Activated naive CD4-positive, alpha-beta T cell treated with anti-CD3 and anti-CD28 coated beads for 36 hours (primary cell): Measurements from ENCODE around the gene ZDHHC22. TPM values are rescaled to one million over a fixed set of nuclear protein-coding genes. Genes with fewer than 3 reads are reported as not detected.

Experiments used
- CTCF ChIA-PET: fragments of 350-600 bp; sonication (Branson Sonifier 250); formaldehyde crosslinking; loops from one replicate; lab custom pipeline; 2021; ENCODE audit warnings: antibody characterized with exemption; lab: Charles Lee
- DNase-seq: peaks from one replicate; pipeline ENCODE4 v3.0.0-alpha.2; 2020
- H3K27ac Mint-ChIP-seq: one replicate; pipeline ENCODE4 v1.8.0; 2021; ENCODE audit warnings: mild to moderate bottlenecking, mixed read lengths
- H3K27me3 Mint-ChIP-seq: one replicate; pipeline ENCODE4 v1.8.0; 2021; ENCODE audit warnings: low read depth, mixed read lengths
- H3K36me3 Mint-ChIP-seq: one replicate; pipeline ENCODE4 v1.8.0; 2021; ENCODE audit warnings: low read depth, mixed read lengths
- H3K4me1 Mint-ChIP-seq: one replicate; pipeline ENCODE4 v1.8.0; 2021; ENCODE audit warnings: low read depth, mixed read lengths
- H3K4me3 Mint-ChIP-seq: one replicate; pipeline ENCODE4 v1.8.0; 2021; ENCODE audit warnings: mild to moderate bottlenecking, moderate library complexity, mixed read lengths
- H3K9me3 Mint-ChIP-seq: one replicate; pipeline ENCODE4 v1.8.0; 2021; ENCODE audit warnings: mixed read lengths
- intact Hi-C: fragments of 100-400 bp; cut with micrococcal nuclease; formaldehyde crosslinking; loops from one replicate; pipeline ENCODE4 v1.15.1; 2023
- total RNA-seq, 2 experiments: library from RNA; stranded (reverse); gene quantifications; one replicate each; pipeline ENCODE4 v1.2.3, GENCODE V29; 2021

ZDHHC22 gene
- total RNA-seq, 2 experiments from 2014 or later: not detected

DNA sequence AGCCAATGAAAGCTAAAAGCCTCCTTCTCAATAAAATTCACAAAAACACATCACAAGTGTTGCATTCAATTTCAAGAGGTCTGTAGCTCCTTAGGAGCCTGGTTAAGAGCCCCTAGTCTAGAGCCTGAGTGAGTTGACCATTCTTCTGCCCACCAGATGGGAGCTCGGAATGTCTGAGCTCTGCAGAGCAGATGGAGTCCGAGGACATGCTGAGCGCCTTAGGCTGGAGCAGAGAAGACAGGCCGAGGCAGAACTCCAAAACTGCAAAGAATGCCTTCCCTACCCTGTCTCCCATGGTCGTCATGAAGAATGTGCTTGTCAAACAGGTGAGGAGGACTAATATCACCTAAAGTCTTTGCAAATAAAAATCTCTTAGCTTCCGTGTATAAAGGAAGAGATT, 31.9 kb downstream of the ZDHHC22 start:
- Mint-ChIP-seq H3K4me3 (no peak overlapping the region), H3K9me3 (no peaks in the 10 kb centered on the region), H3K27ac (no peak overlapping the region), H3K27me3 (no peaks in the 10 kb centered on the region), H3K4me1 (no peaks in the 10 kb centered on the region), H3K36me3 (peaks cover 26% of the 10 kb centered on the region)
- CTCF ChIA-PET: interaction anchor here (0.7 to 2.1 kb wide), 5 partner anchors 11 to 207 kb away, joined by 3 to 7 read pairs (median 3); no protein-coding TSS in a partner anchor
- DNase-seq: no peak
- intact Hi-C loops: no loop called here

DNA sequence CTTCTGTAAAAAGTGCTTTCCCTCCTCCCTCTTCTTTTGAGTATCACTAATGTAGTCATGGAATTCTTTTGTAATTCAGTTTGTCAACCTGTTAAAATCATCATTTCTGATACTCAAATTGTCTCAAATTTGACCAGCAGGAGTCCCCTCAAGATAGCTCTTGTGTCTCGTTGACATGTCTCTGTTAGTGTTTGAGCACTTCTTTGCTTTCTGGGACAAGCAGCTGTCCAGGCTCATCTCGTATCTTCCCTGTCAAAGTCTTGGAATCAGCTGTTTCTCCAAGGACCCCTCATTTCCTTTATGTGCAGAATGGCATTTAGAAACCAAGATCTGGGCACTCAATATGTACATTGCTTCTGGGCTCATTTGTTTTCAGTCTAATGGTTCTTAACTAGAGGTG, 32.8 kb downstream of the ZDHHC22 start:
- CTCF ChIA-PET: interaction anchor here (1.0 to 1.9 kb wide), 3 partner anchors 14 to 27 kb away, joined by 3 to 5 read pairs (median 5); no protein-coding TSS in a partner anchor
- intact Hi-C loops: no loop called here

DNA sequence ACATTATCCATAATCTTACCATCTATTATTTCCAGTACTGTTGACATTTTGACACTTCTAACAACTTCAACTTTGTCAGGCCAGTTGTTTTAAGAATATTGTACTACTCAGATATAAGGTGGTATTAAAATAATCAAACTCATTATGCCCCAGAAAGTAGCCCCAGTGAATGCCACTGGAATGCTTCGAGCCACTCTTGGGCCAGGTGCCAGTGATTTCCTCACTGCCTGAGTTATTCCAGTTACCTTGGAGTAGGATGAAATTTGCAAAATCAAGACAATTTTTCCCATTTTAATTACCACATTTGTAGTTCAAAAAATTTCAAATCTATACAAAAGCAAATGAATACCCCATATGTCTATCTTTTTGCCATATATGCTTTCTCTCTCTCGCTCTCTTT, 34.4 kb downstream of the ZDHHC22 start:
- DNase-seq: no peak
- Mint-ChIP-seq H3K4me1 (no peaks in the 10 kb centered on the region), H3K9me3 (no peaks in the 10 kb centered on the region), H3K27me3 (no peaks in the 10 kb centered on the region), H3K36me3 (peaks cover 23% of the 10 kb centered on the region), H3K4me3 (no peak overlapping the region), H3K27ac (no peak overlapping the region)
- intact Hi-C loops: no loop called here
- CTCF ChIA-PET: no interaction called here

More for the DNA sequence above, 32.8 kb downstream of the ZDHHC22 start:
- Mint-ChIP-seq H3K36me3 (peaks cover 26% of the 10 kb centered on the region), H3K27me3 (no peaks in the 10 kb centered on the region), H3K9me3 (no peaks in the 10 kb centered on the region), H3K27ac (no peak overlapping the region), H3K4me1 (no peaks in the 10 kb centered on the region), H3K4me3 (no peak overlapping the region)
- no peak for DNase-seq

DNA sequence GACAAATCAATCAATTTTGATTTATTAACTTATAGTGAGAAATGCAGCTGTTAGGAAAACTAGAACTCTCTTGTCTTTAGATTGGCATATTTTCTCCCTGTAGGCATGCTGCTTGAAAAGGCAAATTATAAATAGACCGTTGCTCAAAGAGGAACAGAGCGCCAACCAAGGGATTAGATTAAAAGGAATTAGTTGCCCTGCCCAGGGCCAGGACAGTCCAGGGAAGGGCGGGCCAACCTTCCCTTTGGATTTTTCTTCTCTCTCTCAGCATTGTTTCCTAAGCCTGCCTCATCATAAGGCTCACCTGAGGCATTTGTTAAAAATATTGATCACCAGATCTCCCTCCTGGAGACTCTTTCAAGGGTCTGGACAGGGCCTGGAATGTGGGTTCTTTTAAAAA, 34.9 kb downstream of the ZDHHC22 start:
- Mint-ChIP-seq H3K27me3 (no peaks in the 10 kb centered on the region), H3K27ac (no peak overlapping the region), H3K4me3 (no peak overlapping the region), H3K4me1 (no peaks in the 10 kb centered on the region), H3K36me3 (peaks cover 20% of the 10 kb centered on the region), H3K9me3 (no peaks in the 10 kb centered on the region)
- no peak for DNase-seq
- intact Hi-C loops: no loop called here
- CTCF ChIA-PET: interaction anchor here (2.0 kb wide), 1 partner anchor 11 kb away, joined by 7 read pairs; no protein-coding TSS in a partner anchor

DNA sequence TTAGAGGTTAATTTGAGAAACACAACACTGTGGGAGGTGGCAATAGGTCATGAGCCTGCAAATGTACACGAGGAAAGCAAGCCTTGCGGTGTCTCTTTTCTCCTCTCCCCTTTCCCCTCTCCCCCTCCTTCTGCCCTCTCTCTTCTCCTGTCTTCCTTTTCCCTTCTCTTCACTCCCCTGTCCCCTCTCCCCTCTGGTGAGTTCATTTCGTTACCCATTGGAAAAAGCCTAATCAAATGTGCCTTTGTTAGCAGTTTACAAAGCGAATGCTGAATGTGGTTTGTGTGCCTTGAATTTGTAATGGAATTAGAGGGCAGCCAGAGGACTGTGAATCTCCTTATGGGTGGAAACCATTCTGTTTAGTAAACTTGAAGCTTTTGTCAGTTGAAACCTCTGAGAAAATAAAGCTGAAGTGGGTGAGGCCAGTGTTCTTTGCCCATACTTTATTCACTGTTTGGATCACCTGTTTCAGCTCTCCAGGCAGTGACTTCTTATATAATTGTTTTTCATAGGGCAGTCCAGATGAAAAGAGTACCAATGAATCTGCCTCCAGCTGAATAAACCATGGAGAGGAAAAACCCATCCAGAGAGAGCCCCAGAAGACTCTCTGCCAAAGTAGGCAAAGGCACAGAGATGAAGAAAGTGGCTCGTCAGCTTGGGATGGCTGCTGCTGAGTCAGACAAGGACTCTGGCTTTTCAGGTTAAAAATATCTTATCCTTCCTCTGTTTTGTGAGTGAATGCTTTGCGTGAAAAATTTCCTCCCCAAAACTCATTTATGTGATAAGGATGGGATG, 36.2 kb downstream of the ZDHHC22 start:
- Mint-ChIP-seq H3K9me3 (no peaks in the 10 kb centered on the region), H3K4me1 (peaks cover 7% of the 10 kb centered on the region), H3K27ac (no peak overlapping the region), H3K27me3 (no peaks in the 10 kb centered on the region), H3K4me3 (no peak overlapping the region), H3K36me3 (peaks cover 17% of the 10 kb centered on the region)
- CTCF ChIA-PET: interaction anchor here (0.7 to 2.0 kb wide), 3 partner anchors 10 to 1546 kb away, joined by 3 to 7 read pairs (median 3); no protein-coding TSS in a partner anchor
- no peak for DNase-seq
- intact Hi-C loops: no loop called here

DNA sequence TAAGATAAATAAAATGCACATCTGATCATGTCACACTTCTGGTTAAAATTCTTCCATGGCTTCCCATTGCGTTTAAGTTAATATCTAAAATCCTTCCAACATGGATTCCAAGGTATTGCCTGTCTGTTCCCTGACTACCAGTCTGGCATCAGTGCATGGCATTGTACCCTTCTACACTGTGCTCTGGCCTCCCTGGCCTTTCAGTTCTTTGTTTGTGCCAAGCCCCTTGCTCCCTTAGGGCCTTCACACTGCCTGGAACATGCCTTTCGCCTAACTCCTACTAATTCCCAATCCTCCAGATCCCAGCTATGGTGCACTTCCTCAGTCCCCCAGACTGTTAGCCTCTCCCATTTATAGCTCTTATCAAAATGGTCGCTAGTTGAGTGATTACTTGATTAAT, 37.2 kb downstream of the ZDHHC22 start:
- Mint-ChIP-seq H3K4me3 (no peak overlapping the region), H3K36me3 (peaks cover 17% of the 10 kb centered on the region), H3K9me3 (no peaks in the 10 kb centered on the region), H3K27ac (no peak overlapping the region), H3K4me1 (peaks cover 12% of the 10 kb centered on the region), H3K27me3 (no peaks in the 10 kb centered on the region)
- CTCF ChIA-PET: interaction anchor here (1.4 kb wide), 1 partner anchor 20 kb away, joined by 3 read pairs; no protein-coding TSS in a partner anchor
- no peak for DNase-seq
- intact Hi-C loops: no loop called here

DNA sequence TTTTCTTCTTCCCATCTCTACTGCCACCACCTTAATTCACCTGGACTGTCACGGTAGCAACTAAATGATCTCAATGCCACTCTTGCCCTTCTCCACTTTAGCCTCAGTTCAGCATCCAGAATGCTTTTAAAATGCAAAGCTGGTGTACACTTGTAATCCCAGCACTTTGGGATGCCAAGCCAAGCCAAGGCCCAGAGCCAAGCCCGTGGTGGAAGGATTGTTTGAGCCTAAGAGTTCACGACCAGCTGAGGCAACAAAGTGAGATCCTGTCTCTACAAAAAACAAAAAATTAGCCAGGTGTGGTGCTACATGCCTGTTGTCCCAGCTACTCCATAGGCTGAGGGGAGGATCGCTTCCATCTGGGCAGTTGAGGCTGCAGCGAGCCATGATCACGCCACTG, 37.6 kb downstream of the ZDHHC22 start:
- no peak for DNase-seq
- H3K9me3 Mint-ChIP-seq: no peaks in the 10 kb centered on the region
- peaks cover 17% of the 10 kb centered on the region for H3K36me3 Mint-ChIP-seq
- H3K27me3 Mint-ChIP-seq: no peaks in the 10 kb centered on the region
- H3K4me3 Mint-ChIP-seq: no peak overlapping the region
- CTCF ChIA-PET: interaction anchor here (0.6 to 0.7 kb wide), 2 partner anchors 9 to 287 kb away, joined by 3 read pairs; no protein-coding TSS in a partner anchor
- no peak overlapping the region for H3K27ac Mint-ChIP-seq
- intact Hi-C loops: no loop called here
- H3K4me1 Mint-ChIP-seq: peaks cover 16% of the 10 kb centered on the region

DNA sequence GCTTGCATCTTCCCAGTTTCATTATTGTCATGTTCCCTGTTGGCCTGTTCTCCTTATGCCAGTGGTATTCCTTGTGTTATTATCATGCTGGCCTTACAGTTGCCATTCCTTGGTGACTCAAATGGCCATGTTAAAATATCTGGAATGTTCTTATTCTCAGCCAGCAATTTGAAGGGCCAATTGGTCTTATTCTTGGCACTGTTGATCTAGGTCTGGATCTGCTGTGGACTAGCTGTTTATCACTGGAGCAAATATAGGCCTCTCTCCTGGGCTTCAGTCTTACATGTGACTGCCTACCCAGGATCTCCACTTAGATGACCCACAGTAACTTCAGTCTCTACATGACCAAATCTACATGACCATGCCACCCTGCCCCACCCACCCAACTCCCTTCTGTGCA, 38.1 kb downstream of the ZDHHC22 start:
- intact Hi-C loops: no loop called here

DNA sequence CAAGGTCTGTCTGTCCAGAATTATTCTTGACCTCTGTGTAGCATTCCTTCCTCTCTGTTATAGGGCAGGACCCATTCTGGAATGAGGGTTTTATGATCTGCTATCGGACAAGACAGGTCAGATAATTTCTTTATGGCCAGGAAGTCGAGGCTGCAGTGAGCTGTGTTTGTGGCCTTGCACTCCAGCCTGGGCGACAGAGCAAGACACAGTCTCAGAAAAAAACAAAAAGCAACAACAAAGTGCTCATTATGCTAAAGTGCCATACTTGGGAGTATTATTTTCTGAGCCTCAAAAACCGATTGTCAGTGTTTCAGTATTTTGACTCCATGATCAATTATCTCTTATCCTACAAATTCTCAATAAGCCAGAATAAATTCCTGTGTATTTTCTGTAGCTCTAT, 39.4 kb downstream of the ZDHHC22 start:
- Mint-ChIP-seq H3K27ac (no peak overlapping the region), H3K9me3 (no peaks in the 10 kb centered on the region), H3K27me3 (no peaks in the 10 kb centered on the region), H3K36me3 (peaks cover 7% of the 10 kb centered on the region), H3K4me3 (no peak overlapping the region), H3K4me1 (peaks cover 24% of the 10 kb centered on the region)
- CTCF ChIA-PET: interaction anchor here (1.2 kb wide), 1 partner anchor 22 kb away, joined by 3 read pairs; no protein-coding TSS in a partner anchor
- no peak for DNase-seq
- intact Hi-C loops: no loop called here

More for the DNA sequence above, 38.1 kb downstream of the ZDHHC22 start:
- Mint-ChIP-seq H3K36me3 (peaks cover 15% of the 10 kb centered on the region), H3K4me3 (no peak overlapping the region), H3K4me1 (peaks cover 19% of the 10 kb centered on the region), H3K27ac (no peak overlapping the region), H3K9me3 (no peaks in the 10 kb centered on the region), H3K27me3 (no peaks in the 10 kb centered on the region)
- CTCF ChIA-PET: interaction anchor here (0.6 to 0.7 kb wide), 2 partner anchors 8 to 288 kb away, joined by 3 read pairs; no protein-coding TSS in a partner anchor
- DNase-seq: no peak

DNA sequence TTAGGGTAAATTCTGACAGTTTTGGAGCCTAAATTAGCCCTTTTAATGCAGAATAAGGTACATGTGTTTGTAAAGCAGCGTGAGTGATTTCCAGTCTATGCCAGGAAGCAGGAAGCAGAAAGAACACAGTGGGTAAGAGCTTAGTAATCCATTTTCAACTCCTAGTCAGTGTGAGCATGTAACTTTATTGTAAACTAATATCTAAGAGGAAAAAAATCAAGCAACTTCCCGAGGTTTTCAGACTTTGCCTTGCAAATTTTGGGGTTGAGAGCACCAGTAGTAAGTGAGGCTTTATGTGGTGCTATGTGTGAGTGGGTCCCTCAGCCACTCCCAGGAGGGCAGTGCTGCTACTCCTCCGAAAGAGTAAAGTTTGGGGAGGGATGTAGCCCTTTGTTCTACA, 40.6 kb downstream of the ZDHHC22 start:
- H3K4me3 Mint-ChIP-seq: no peak overlapping the region
- DNase-seq: no peak
- no peak overlapping the region for H3K27ac Mint-ChIP-seq
- intact Hi-C loops: no loop called here
- no peaks in the 10 kb centered on the region for H3K27me3 Mint-ChIP-seq
- H3K4me1 Mint-ChIP-seq: peaks cover 33% of the 10 kb centered on the region
- no peaks in the 10 kb centered on the region for H3K36me3 Mint-ChIP-seq
- CTCF ChIA-PET: interaction anchor here (0.7 to 1.0 kb wide), 3 partner anchors 30 to 1196 kb away, joined by 3 to 5 read pairs (median 3); no protein-coding TSS in a partner anchor
- no peaks in the 10 kb centered on the region for H3K9me3 Mint-ChIP-seq

DNA sequence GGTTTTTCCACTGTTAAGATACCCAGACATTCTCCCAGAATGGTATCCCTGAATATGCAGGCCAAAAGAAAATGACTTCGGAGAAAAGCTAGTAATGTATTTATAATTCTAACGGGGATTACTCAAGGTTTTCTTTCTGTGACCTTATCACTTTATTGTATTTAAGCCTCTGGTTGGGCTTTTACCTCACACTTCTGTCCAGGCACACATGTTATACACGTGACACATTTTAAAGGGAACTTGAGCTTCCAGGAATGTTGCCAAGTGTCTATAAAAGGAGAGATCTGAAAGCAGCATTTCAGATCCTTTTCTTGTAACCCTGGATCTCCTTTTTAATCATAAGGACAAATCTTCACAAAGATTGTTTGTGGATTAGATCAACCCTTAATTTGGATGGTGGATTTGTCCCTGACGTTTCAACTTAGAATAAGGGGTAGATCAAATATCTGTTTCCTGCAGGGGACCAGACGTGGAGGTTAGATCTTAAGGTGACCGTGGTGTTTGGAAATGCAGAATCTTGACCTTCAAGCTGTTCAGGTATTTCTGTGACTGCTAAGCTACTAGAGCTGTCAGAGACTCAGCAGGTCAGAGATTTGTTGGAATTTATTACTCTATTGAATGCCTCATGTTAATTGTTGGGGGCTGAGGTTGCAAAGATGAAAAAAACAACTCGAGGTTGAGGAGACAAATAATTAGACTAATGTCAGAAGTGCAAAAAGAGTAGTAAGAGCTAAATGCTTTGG, 42.0 kb downstream of the ZDHHC22 start:
- intact Hi-C loops: loop anchor here (2.0 to 5.0 kb wide), 4 partner anchors 71 to 1119 kb away; partner anchors contain the start of genes GPATCH2L, IRF2BPL, SPTLC2 and TGFB3
- Mint-ChIP-seq H3K4me3 (peak overlapping the region; percentile 88), H3K27me3 (no peaks in the 10 kb centered on the region), H3K9me3 (no peaks in the 10 kb centered on the region), H3K27ac (no peak overlapping the region), H3K4me1 (peaks cover 37% of the 10 kb centered on the region), H3K36me3 (no peaks in the 10 kb centered on the region)
- no peak for DNase-seq
- CTCF ChIA-PET: interaction anchor here (0.5 to 21.2 kb wide), 13 partner anchors 10 to 358 kb away, joined by 3 to 215 read pairs (median 3); partner anchors contain the start of gene VIPAS39
